Lower leg skin (tissue), 3 donors: ENCODE measurements around the gene DCDC2.

Experiments
- CTCF ChIP-seq, 3 donors: fragments of 450-650 bp; IDR thresholded peaks; one replicate each; pipeline ENCODE4 v1.5.1; 2016; ENCODE audit warnings: antibody characterized with exemption in 3 of 3, mild to moderate bottlenecking in 3 of 3, moderate library complexity in 2 of 3
- POLR2A ChIP-seq, 2 donors: fragments of 450-650 bp; IDR thresholded peaks; one replicate each; pipeline ENCODE4 v1.6.1; 2016 to 2017; ENCODE audit warnings: antibody characterized with exemption in 2 of 2, mild to moderate bottlenecking in 1 of 2, moderate library complexity in 1 of 2

GRCh38 chr6:24381476-24382219 lies 23.8 kb upstream of the DCDC2 start:
- TF ChIP-seq CTCF (IDR thresholded peaks at IDR 0.05) = no peak
- TF ChIP-seq POLR2A (IDR thresholded peaks at IDR 0.05) = no peak
